SK-N-SH (cell line): ENCODE results near the gene ZNF593OS. TPM values are rescaled to one million over a fixed set of nuclear protein-coding genes. Genes with fewer than 3 reads are reported as not detected.

ENCODE experiments used
- CTCF ChIA-PET: fragments of 300-600, 350-600 bp; formaldehyde crosslinking; extraction: SDS; loops from one replicate; lab custom pipeline; 2021; lab: Yijun Ruan, JAX
- POLR2A ChIA-PET: fragments of 350-600 bp; sonication (Branson Sonifier 250); formaldehyde crosslinking; extraction: SDS; loops from one replicate; lab custom pipeline; 2020; ENCODE audit warnings: antibody characterized with exemption, inconsistent platforms; lab: Yijun Ruan, JAX
- DNase-seq: peaks from one replicate; pipeline ENCODE4 v3.0.0; 2012
- H2AFZ ChIP-seq: fragments of 200-600 bp; sonication (generic); 2 replicates; pipeline ENCODE4 v1.8.1; 2016; ENCODE audit warnings: antibody characterized with exemption, mild to moderate bottlenecking, low read depth
- H3F3A ChIP-seq: fragments of 200-600 bp; sonication (generic); replicated peaks from 2 replicates; pipeline ENCODE3; 2016; ENCODE audit warnings: antibody characterized with exemption, mild to moderate bottlenecking; ENCODE audit not compliant: insufficient read depth
- H3K27ac ChIP-seq, 2 experiments: fragments of 200-500 bp in 1 of 2; fragments of 200-600 bp in 1 of 2; sonication (Bioruptor generic) in 1 of 2; sonication (generic), shearing (Covaris generic) in 1 of 2; 2 replicates each; pipeline versions ENCODE4 v1.5.1 to v1.6.1; 2014 to 2016; ENCODE audit warnings: low read depth in 2 of 2, inconsistent platforms in 1 of 2, low read length in 1 of 2, mild to moderate bottlenecking in 1 of 2, mixed read lengths in 1 of 2
- H3K27me3 ChIP-seq: fragments of 200-600 bp; sonication (generic), shearing (Covaris generic); 2 replicates; pipeline ENCODE4 v1.6.1; 2016; ENCODE audit warnings: mixed run types; ENCODE audit not compliant: insufficient read depth
- H3K36me3 ChIP-seq, 2 experiments: fragments of 200-500 bp in 1 of 2; fragments of 200-600 bp in 1 of 2; sonication (Bioruptor generic) in 1 of 2; sonication (generic) in 1 of 2; replicated peaks in 1 of 2; 2 replicates each; pipeline versions ENCODE3 to v1.5.1; 2014 to 2016; ENCODE audit warnings: low read length in 1 of 2, mild to moderate bottlenecking in 1 of 2; ENCODE audit not compliant: insufficient read depth in 2 of 2, control insufficient read depth in 1 of 2
- H3K4me1 ChIP-seq, 2 experiments: fragments of 200-500 bp in 1 of 2; fragments of 200-600 bp in 1 of 2; sonication (Bioruptor generic) in 1 of 2; sonication (generic), shearing (Covaris generic) in 1 of 2; 2 replicates each; pipeline versions ENCODE4 v1.5.1 to v1.6.1; 2014 to 2016; ENCODE audit warnings: low read depth in 1 of 2, low read length in 1 of 2, mixed run types in 1 of 2; ENCODE audit not compliant: insufficient read depth in 2 of 2, control insufficient read depth in 1 of 2
- H3K4me2 ChIP-seq: fragments of 200-600 bp; sonication (generic), shearing (Covaris generic); 2 replicates; pipeline ENCODE4 v1.6.1; 2017; ENCODE audit warnings: mixed run types
- H3K4me3 ChIP-seq, 2 experiments: fragments of 200-500 bp in 1 of 2; fragments of 200-600 bp in 1 of 2; sonication (Bioruptor generic) in 1 of 2; sonication (generic), shearing (Covaris generic) in 1 of 2; 2 replicates each; pipeline versions ENCODE4 v1.5.1 to v1.8.1; 2014 to 2016; ENCODE audit warnings: low read depth in 2 of 2, inconsistent platforms in 1 of 2, low read length in 1 of 2, mild to moderate bottlenecking in 1 of 2, mixed read lengths in 1 of 2, moderate library complexity in 1 of 2
- H3K79me2 ChIP-seq: fragments of 200-600 bp; sonication (generic); 2 replicates; pipeline ENCODE4 v1.8.1; 2017; ENCODE audit warnings: mild to moderate bottlenecking; ENCODE audit not compliant: insufficient read depth
- H3K9ac ChIP-seq: fragments of 200-600 bp; sonication (generic); 2 replicates; pipeline ENCODE4 v1.6.1; 2017; ENCODE audit warnings: mixed run types
- H3K9me2 ChIP-seq: fragments of 200-600 bp; sonication (generic); 2 replicates; pipeline ENCODE4 v1.6.1; 2017; ENCODE audit warnings: mixed run types
- H3K9me3 ChIP-seq: fragments of 200-600 bp; sonication (generic); 2 replicates; pipeline ENCODE4 v1.6.1; 2017; ENCODE audit warnings: mixed run types, mild to moderate bottlenecking, moderate library complexity
- H4K20me1 ChIP-seq: fragments of 200-600 bp; sonication (generic); 2 replicates; pipeline ENCODE4 v1.6.1; 2017; ENCODE audit warnings: mild to moderate bottlenecking, mixed run types; ENCODE audit not compliant: insufficient read depth
- FOXJ3 ChIP-seq: sonication (generic); formaldehyde crosslinking; IDR thresholded peaks from 2 replicates; pipeline ENCODE4 v1.5.1; 2020; ENCODE audit warnings: mild to moderate bottlenecking, missing genetic modification reagents
- GABPA ChIP-seq: IDR thresholded peaks from 2 replicates; pipeline ENCODE4 v1.4.0; 2012; ENCODE audit warnings: low read depth, mild to moderate bottlenecking
- GATA2 ChIP-seq: sonication (generic); formaldehyde crosslinking; IDR thresholded peaks from 2 replicates; pipeline ENCODE4 v1.5.0; 2020; ENCODE audit warnings: mild to moderate bottlenecking, missing genetic modification reagents
- NFIC ChIP-seq: IDR thresholded peaks from 2 replicates; pipeline ENCODE4 v1.4.0; 2012; ENCODE audit warnings: borderline replicate concordance
- POLR2AphosphoS5 ChIP-seq: IDR thresholded peaks from 2 replicates; pipeline ENCODE4 v1.6.1; 2012; ENCODE audit warnings: low read depth, low read length
- RFX5 ChIP-seq: IDR thresholded peaks from 2 replicates; pipeline ENCODE4 v1.6.1; 2012; ENCODE audit warnings: mild to moderate bottlenecking, improper control_type of control experiment, low read length
- SIN3A ChIP-seq: IDR thresholded peaks from 2 replicates; pipeline ENCODE4 v1.6.1; 2012; ENCODE audit warnings: low read depth, mild to moderate bottlenecking, low read length, moderate library complexity, borderline replicate concordance
- TCF12 ChIP-seq: IDR thresholded peaks from 2 replicates; pipeline ENCODE4 v1.4.0; 2012
- WGBS: methylation state at CpG from one replicate; pipeline ENCODE4 v1.1.6; 2017; ENCODE audit warnings: low lambda C conversion rate; 5-methylcytosine and 5-hydroxymethylcytosine counted together
- polyA plus RNA-seq, 3 experiments: library from polyadenylated mRNA; depleted of rRNA; stranded (reverse); fragments of >200 nt; gene quantifications; 2 replicates each; pipeline ENCODE4 v1.2.3, GENCODE V29; 2012
- TF ChIP-seq, protein P1 (sequence below): IDR thresholded peaks from 2 replicates; pipeline ENCODE4; 2012
- TF ChIP-seq, protein P2 (sequence below): IDR thresholded peaks from 2 replicates; pipeline ENCODE4 v1.4.0; 2012; ENCODE audit warnings: low read depth, borderline replicate concordance
- TF ChIP-seq, protein P3 (sequence below): IDR thresholded peaks from 2 replicates; pipeline ENCODE4 v1.6.1; 2012; ENCODE audit warnings: mild to moderate bottlenecking, low read depth, low read length, moderate library complexity
- TF ChIP-seq, protein P4 (sequence below): fragments of 200-600 bp; sonication (generic); IDR thresholded peaks from 2 replicates; pipeline ENCODE4 v1.6.1; 2017; ENCODE audit warnings: antibody characterized with exemption, mild to moderate bottlenecking, moderate library complexity

The ZNF593OS gene
- polyA plus RNA-seq, 1 of the 3 experiments (the other 2 are of a cell fraction), result not detected

DNA sequence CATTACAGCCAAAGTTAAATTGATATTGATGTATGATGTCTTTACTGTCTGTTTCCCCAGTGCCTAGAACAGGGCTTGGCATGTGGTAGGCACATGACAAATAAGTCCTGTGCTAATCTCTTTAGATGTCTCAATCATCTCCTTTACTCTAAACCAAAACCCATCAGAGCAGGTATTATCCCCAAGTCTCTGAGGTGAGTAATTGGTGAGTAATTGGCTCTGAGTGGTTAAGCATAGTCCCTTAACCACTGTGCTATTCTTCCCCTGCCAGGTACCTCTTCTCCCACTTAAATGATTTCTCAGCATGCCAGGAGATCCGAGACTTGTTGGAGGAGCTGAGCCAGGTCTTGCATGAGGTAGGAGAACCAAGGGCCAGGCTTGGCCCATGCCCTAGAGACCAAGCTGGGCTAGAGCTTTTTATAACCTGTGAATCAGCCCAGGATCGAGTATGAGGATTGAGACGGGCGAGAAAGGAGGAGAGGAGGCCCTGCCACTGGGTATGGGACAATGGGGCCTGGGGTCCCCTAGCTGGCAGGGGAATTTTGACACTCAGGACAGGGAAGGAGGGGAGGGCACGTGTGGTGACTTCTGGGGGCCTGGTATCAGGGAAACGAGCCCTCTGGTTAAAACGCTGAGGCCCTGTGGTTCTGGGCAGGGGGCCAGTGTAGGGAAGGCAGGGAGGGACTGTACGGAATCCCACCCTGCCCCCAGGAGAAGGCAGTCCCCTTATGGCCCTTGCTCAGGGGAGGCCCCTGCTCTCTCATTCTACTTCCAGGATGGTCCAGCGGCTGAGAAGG, 10.2 kb upstream of the ZNF593OS start:
- WGBS, result 62% methylated on average over 7 of the region's 9 CpGs
- H3K36me3 ChIP-seq, result no peaks in the 10 kb centered on the region
- no peaks in the 10 kb centered on the region for H3K79me2 ChIP-seq
- no peak for TF ChIP-seq TCF12
- H3K27me3 ChIP-seq, result no peaks in the 10 kb centered on the region
- DNase-seq, result no peak
- H3K4me2 ChIP-seq, result no peak overlapping the region
- H3K27ac ChIP-seq, result no peak overlapping the region
- no peaks in the 10 kb centered on the region for H3F3A ChIP-seq
- no peaks in the 10 kb centered on the region; a peak in 1 of 4 replicates for H3K4me1 ChIP-seq
- CTCF ChIA-PET, result interaction anchor here (0.5 to 1.6 kb wide), 3 partner anchors 12 to 52 kb away, joined by 3 to 6 read pairs (median 3); partner anchors contain the start of genes CEP85 and ZNF593
- H3K4me3 ChIP-seq, result no peak overlapping the region
- no peak overlapping the region for H2AFZ ChIP-seq
- H3K9me2 ChIP-seq, result no peaks in the 10 kb centered on the region
- no peaks in the 10 kb centered on the region for H4K20me1 ChIP-seq
- POLR2A ChIA-PET, result no interaction called here
- H3K9me3 ChIP-seq, result no peaks in the 10 kb centered on the region
- no peak overlapping the region for H3K9ac ChIP-seq

DNA sequence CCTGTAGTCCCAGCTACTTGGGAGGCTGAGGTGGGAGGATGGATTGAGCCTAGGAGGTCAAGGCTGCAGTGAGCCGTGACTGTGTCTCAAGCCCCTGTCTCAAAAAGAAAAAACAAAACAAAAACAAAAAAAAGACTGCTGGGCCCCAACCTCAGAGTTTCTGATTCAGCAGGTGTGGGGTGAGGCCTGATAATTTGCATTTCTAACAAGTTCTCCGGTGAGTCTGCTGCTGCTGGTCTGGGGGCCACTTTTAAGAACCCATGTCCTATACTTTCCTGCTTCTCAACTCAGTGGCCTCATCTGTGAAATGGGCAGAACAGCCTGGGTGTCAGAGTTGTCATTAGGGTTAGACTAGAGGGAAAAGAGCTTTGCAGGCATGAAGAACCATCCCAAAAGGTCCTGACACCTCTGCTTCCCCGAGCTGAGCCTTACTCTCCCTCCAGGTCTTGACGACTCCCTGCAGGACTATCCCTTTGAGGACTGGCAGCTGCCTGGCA, 8.4 kb upstream of the ZNF593OS start:
- H3K4me2 ChIP-seq, result no peak overlapping the region
- H2AFZ ChIP-seq, result no peak overlapping the region
- ChIA-PET CTCF (interaction anchor here (0.7 to 3.5 kb wide), 2 partner anchors 11 to 144 kb away, joined by 4 to 17 read pairs; partner anchors contain the start of gene ZNF593), POLR2A (no interaction called here)
- TF ChIP-seq, protein P1, sequence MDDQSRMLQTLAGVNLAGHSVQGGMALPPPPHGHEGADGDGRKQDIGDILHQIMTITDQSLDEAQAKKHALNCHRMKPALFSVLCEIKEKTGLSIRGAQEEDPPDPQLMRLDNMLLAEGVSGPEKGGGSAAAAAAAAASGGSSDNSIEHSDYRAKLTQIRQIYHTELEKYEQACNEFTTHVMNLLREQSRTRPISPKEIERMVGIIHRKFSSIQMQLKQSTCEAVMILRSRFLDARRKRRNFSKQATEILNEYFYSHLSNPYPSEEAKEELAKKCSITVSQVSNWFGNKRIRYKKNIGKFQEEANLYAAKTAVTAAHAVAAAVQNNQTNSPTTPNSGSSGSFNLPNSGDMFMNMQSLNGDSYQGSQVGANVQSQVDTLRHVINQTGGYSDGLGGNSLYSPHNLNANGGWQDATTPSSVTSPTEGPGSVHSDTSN, result no peak
- no peaks in the 10 kb centered on the region for H3K79me2 ChIP-seq
- H3K9me3 ChIP-seq, result no peaks in the 10 kb centered on the region
- 82% methylated on average over 2 of the region's 4 CpGs for WGBS
- no peak overlapping the region for H3K4me3 ChIP-seq
- no peaks in the 10 kb centered on the region for H3K36me3 ChIP-seq
- no peak overlapping the region for H3K9ac ChIP-seq
- no peaks in the 10 kb centered on the region for H3F3A ChIP-seq
- H3K27me3 ChIP-seq, result no peaks in the 10 kb centered on the region
- no peak for DNase-seq
- H4K20me1 ChIP-seq, result no peaks in the 10 kb centered on the region
- no peaks in the 10 kb centered on the region for H3K9me2 ChIP-seq
- no peak overlapping the region for H3K27ac ChIP-seq
- H3K4me1 ChIP-seq, result no peaks in the 10 kb centered on the region; a peak in 1 of 4 replicates

DNA sequence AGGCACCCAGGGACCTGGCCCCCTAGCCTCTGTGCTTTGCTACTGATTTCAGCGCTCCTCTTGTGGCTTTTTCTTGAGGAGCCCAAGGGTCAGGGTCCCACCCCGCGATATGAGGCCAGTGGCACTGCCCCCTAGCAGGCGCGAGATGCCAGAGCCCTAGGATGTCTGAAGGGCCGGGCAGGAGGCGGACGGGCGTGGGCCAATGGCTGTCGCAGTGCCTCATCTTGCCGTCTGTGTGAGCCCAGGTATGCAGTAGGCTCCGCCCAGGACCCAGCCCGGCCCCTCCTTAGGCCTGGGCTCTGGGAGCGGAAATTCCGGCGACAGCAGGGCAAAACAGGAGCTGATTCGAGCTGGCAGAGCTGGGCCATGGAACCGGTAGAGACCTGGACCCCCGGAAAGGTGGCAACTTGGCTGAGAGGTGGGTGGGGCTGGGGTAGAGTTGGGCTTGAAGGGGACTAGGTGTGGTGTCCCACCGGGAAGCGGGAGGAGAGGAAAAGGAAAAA, 5.6 kb upstream of the ZNF593OS start, which contains the start of gene CNKSR1:
Gene CNKSR1, plus strand, starts transcription at position 310 of the 503 bp plus-strand sequence. Its CDS starts 57 bp downstream, at position 367.
- Histone ChIP-seq H3F3A (peaks cover 8% of the 10 kb centered on the region), H2AFZ (no peak within 1 kb of the TSS), H3K9me3 (no peaks in the 10 kb centered on the region), H3K27ac (no peak within 1 kb of the TSS), H3K79me2 (no peaks in the 10 kb centered on the region), H3K4me1 (no peaks in the 10 kb centered on the region; a peak in 1 of 4 replicates), H3K27me3 (no peaks in the 10 kb centered on the region), H4K20me1 (no peaks in the 10 kb centered on the region), H3K36me3 (no peaks in the 10 kb centered on the region), H3K4me3 (no peak within 1 kb of the TSS), H3K9me2 (no peaks in the 10 kb centered on the region), H3K9ac (no peak within 1 kb of the TSS), H3K4me2 (no peak within 1 kb of the TSS)
- 93% methylated on average over 12 of the region's 21 CpGs for WGBS
- DNase-seq, result no peak
- CTCF ChIA-PET, result interaction anchor here (1.3 to 2.1 kb wide), 3 partner anchors 11 to 108 kb away, joined by 3 to 10 read pairs (median 5); partner anchors contain the start of gene CEP85
- POLR2A ChIA-PET, result no interaction called here
- TF ChIP-seq NFIC (no peak), POLR2AphosphoS5 (no peak), GATA2 (CRISPR knock-in tag) (no peak), SIN3A (no peak), FOXJ3 (CRISPR knock-in tag) (no peak), GABPA (no peak), RFX5 (no peak)
- TF ChIP-seq, protein P2, sequence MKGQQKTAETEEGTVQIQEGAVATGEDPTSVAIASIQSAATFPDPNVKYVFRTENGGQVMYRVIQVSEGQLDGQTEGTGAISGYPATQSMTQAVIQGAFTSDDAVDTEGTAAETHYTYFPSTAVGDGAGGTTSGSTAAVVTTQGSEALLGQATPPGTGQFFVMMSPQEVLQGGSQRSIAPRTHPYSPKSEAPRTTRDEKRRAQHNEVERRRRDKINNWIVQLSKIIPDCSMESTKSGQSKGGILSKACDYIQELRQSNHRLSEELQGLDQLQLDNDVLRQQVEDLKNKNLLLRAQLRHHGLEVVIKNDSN, result no peak
- TF ChIP-seq, protein P3, sequence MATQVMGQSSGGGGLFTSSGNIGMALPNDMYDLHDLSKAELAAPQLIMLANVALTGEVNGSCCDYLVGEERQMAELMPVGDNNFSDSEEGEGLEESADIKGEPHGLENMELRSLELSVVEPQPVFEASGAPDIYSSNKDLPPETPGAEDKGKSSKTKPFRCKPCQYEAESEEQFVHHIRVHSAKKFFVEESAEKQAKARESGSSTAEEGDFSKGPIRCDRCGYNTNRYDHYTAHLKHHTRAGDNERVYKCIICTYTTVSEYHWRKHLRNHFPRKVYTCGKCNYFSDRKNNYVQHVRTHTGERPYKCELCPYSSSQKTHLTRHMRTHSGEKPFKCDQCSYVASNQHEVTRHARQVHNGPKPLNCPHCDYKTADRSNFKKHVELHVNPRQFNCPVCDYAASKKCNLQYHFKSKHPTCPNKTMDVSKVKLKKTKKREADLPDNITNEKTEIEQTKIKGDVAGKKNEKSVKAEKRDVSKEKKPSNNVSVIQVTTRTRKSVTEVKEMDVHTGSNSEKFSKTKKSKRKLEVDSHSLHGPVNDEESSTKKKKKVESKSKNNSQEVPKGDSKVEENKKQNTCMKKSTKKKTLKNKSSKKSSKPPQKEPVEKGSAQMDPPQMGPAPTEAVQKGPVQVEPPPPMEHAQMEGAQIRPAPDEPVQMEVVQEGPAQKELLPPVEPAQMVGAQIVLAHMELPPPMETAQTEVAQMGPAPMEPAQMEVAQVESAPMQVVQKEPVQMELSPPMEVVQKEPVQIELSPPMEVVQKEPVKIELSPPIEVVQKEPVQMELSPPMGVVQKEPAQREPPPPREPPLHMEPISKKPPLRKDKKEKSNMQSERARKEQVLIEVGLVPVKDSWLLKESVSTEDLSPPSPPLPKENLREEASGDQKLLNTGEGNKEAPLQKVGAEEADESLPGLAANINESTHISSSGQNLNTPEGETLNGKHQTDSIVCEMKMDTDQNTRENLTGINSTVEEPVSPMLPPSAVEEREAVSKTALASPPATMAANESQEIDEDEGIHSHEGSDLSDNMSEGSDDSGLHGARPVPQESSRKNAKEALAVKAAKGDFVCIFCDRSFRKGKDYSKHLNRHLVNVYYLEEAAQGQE, result no peak
- TF ChIP-seq, protein P4, sequence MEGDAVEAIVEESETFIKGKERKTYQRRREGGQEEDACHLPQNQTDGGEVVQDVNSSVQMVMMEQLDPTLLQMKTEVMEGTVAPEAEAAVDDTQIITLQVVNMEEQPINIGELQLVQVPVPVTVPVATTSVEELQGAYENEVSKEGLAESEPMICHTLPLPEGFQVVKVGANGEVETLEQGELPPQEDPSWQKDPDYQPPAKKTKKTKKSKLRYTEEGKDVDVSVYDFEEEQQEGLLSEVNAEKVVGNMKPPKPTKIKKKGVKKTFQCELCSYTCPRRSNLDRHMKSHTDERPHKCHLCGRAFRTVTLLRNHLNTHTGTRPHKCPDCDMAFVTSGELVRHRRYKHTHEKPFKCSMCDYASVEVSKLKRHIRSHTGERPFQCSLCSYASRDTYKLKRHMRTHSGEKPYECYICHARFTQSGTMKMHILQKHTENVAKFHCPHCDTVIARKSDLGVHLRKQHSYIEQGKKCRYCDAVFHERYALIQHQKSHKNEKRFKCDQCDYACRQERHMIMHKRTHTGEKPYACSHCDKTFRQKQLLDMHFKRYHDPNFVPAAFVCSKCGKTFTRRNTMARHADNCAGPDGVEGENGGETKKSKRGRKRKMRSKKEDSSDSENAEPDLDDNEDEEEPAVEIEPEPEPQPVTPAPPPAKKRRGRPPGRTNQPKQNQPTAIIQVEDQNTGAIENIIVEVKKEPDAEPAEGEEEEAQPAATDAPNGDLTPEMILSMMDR, result no peak
